ENCODE data around the gene TLX2.

- TF ChIP-seq CTCF (IDR thresholded peaks at IDR 0.05; ENCODE audit: low read depth, low read length) (no peak), EZH2phosphoT487 (IDR thresholded peaks at IDR 0.05; ENCODE audit: low read depth) (no peak)
These were observed 15.3 kb downstream of the TLX2 start, which contains the start of the genes AUP1 and HTRA2 for GRCh38 chr2:74529357-74530238.
